Middle frontal gyrus (tissue), 1 donor: ENCODE measurements around the gene PLA2G2E.
"Not testable (repeated sequence)": the region's sequence is repeated elsewhere in the genome, so short reads cannot be mapped to it uniquely, and the experiment has no call there.

Experiments used
- DNase-seq: peaks from one replicate; pipeline ENCODE4 v3.0.0-alpha.2; 2015; ENCODE audit warnings: low spot score; ENCODE audit errors: extremely low spot score

The PLA2G2E gene

GRCh38 chr1:19884312-19884711 is 39.1 kb downstream of the PLA2G2E start:
- no peak for DNase-seq

GRCh38 chr1:19882111-19883071 is 41.0 kb downstream of the PLA2G2E start, which contains the start of gene OTUD3:
Gene OTUD3 (plus strand): TSS chr1:19882395. CDS start chr1:19882514, 119 bp downstream.
- DNase-seq, result peak; percentile 99

GRCh38 chr1:19880841-19881240 is 42.6 kb downstream of the PLA2G2E start:
- DNase-seq, result not testable (repeated sequence)

DNA sequence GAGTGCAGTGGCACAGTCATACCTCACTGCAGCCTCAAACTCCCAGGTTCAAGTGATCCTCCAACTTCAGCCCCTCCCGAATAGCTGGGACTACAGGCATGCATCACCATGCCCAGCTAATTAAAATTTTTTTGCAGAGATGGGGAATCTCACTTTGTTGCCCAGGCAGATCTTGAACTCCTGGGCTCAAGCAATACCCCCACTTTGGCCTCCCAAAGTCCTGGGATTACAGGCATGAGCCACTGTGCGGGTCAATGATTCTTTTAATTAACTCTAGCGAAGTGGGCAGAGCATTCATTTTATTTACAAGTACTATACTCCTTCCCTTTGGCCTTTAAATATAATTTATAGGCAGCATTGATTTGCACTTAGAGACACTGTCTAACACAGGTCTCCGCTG is 43.8 kb downstream of the PLA2G2E start:
- no peak for DNase-seq

GRCh38 chr1:19879227-19879626 is 44.2 kb downstream of the PLA2G2E start:
- no peak for DNase-seq

- no peak for DNase-seq
These were observed 44.8 kb downstream of the PLA2G2E start for GRCh38 chr1:19878637-19878985.

DNA sequence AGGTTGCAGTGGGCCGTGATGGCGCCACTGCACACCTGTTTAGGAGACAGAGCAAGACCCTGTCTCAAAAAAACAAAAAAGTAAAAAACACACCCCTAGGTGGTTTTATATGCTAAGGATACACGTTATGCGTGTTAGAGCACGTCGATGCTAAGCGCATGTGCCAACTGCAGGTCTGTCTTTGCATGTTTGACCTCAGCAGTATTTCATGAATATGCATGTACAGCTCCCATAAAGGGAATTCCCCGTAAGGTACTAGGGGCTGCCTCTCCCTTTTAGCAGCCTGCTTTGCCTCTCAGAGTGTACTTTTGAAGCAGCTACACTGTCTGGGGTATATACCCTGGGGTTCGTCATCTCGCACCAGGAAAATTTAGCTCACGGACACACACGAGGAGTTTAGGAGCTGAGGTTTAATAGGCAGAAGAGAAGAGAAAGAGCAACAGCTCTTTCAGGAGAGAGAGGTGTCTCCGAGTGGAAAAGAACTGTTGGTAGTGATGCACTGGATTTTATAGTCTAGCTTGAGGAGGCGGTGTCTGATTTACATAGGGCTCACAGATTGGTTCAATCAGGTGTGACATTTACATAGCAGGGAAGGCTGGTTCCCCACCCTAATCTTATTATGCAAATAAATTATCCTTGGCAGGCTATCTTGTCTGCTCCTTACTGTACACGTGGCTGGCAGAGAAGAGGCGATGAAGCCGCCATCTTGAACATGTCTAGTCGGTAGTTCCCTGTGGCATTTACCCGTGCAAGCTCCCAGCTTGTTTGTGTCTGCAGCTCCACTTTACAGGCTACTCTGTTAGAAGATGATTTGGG is 45.4 kb downstream of the PLA2G2E start:
- no peak for DNase-seq

- DNase-seq, result no peak
These were observed 46.2 kb downstream of the PLA2G2E start for GRCh38 chr1:19877181-19877750.

DNA sequence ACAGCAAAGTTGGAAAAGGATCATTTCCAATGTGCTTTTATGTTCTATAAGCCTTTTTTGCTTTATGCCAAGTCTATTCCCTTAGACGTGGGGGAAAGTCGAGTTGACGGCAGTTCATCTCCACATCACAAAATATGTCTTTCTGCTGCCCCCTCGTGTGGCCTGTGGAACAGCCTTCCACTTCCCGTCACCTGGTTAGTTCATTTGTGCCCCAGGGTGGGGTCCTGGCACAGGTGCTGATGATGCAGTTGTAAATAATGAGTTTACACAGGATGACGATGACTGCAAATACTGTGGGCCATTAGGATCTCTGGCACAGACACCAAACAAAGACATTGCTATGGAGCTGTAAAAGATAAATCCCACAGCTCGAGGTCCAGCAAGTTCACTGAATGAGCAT is 51.2 kb downstream of the PLA2G2E start:
- no peak for DNase-seq
